Sciatic nerve (tissue), 2 donors: ENCODE data around the gene ELMO1. TPM values are rescaled to one million over a fixed set of nuclear protein-coding genes. Genes with fewer than 3 reads are reported as not detected.
A peak's percentile ranks its signal among the peaks of the same experiment; 100 is the strongest.

Experiments used
- ATAC-seq: fragments of 200-7000 bp; cut with Tn5 transposase; one replicate; pipeline ENCODE4 v1.9.1; 2020; ENCODE audit warnings: mild to moderate bottlenecking, moderate library complexity
- DNase-seq: peaks from one replicate; pipeline ENCODE4 v3.0.0-alpha.2; 2020; ENCODE audit warnings: low spot score
- intact Hi-C: fragments of 100-400 bp; cut with DNase I; formaldehyde crosslinking; loops from one replicate; pipeline ENCODE4 v1.14.2; 2022
- total RNA-seq: library from RNA; stranded (reverse); fragmentation: NEBNext Ultra II Directional; extraction: Animal tissue kit (Norgen Biotek cat#: 25700); gene quantifications from one replicate; pipeline ENCODE4 v1.2.1, GENCODE V29; 2021
- donor health status: DM: no; HTN: no; CAD: no.
- donor health status: DM: no; HTN: no; CAD: no.

The ELMO1 gene
- total RNA-seq, 1 donor from 2014 or later, result 151 TPM

- intact Hi-C loops, result no loop called here
- no peak for DNase-seq
- no peak for ATAC-seq
Measured at GRCh38 chr7:37265876-37266275, 182.8 kb downstream of the ELMO1 start.

GRCh38 chr7:37265006-37265405 is 183.7 kb downstream of the ELMO1 start:
- no peak for ATAC-seq
- no peak for DNase-seq
- intact Hi-C loops, result no loop called here

GRCh38 chr7:37262181-37262580 is 186.5 kb downstream of the ELMO1 start:
- intact Hi-C loops, result no loop called here
- no peak for DNase-seq
- ATAC-seq, result no peak

- ATAC-seq (no peak), DNase-seq (no peak)
- intact Hi-C loops, result no loop called here
Measured at GRCh38 chr7:37259319-37259821, 189.3 kb downstream of the ELMO1 start.

GRCh38 chr7:37256631-37257030 is 192.0 kb downstream of the ELMO1 start:
- intact Hi-C loops, result no loop called here
- ATAC-seq, result no peak
- DNase-seq, result no peak

- intact Hi-C loops, result no loop called here
- ATAC-seq (no peak), DNase-seq (no peak)
Measured at GRCh38 chr7:37255327-37255944, 193.2 kb downstream of the ELMO1 start.

GRCh38 chr7:37251222-37251621 is 197.4 kb downstream of the ELMO1 start:
- ATAC-seq (no peak), DNase-seq (no peak)
- intact Hi-C loops, result no loop called here

GRCh38 chr7:37249240-37249639 is 199.4 kb downstream of the ELMO1 start:
- no peak for DNase-seq
- ATAC-seq, result no peak
- intact Hi-C loops, result no loop called here

- DNase-seq (no peak), ATAC-seq (peak; percentile 47)
- intact Hi-C loops, result no loop called here
Measured at GRCh38 chr7:37248396-37248861, 200.2 kb downstream of the ELMO1 start.

GRCh38 chr7:37247861-37248260 is 200.8 kb downstream of the ELMO1 start:
- ATAC-seq (peak; percentile 82), DNase-seq (no peak)
- intact Hi-C loops, result no loop called here

- DNase-seq, result no peak
- peak; percentile 95 for ATAC-seq
- intact Hi-C loops, result no loop called here
Measured at GRCh38 chr7:37245590-37245989, 203.1 kb downstream of the ELMO1 start.

GRCh38 chr7:37236906-37237305 is 211.8 kb downstream of the ELMO1 start:
- intact Hi-C loops, result no loop called here
- ATAC-seq, result no peak

GRCh38 chr7:37235813-37236212 is 212.9 kb downstream of the ELMO1 start:
- ATAC-seq, result no peak
- intact Hi-C loops, result no loop called here

More at GRCh38 chr7:37236906-37237305, 211.8 kb downstream of the ELMO1 start:
- DNase-seq, result no peak

GRCh38 chr7:37234928-37235327 is 213.7 kb downstream of the ELMO1 start:
- ATAC-seq (no peak), DNase-seq (no peak)
- intact Hi-C loops, result no loop called here

More at GRCh38 chr7:37235813-37236212, 212.9 kb downstream of the ELMO1 start:
- no peak for DNase-seq

- ATAC-seq (no peak), DNase-seq (no peak)
- intact Hi-C loops, result no loop called here
Measured at GRCh38 chr7:37234334-37234733, 214.3 kb downstream of the ELMO1 start.

- DNase-seq (no peak), ATAC-seq (no peak)
Measured at GRCh38 chr7:37231613-37232012, 217.1 kb downstream of the ELMO1 start.

GRCh38 chr7:37230221-37230620 is 218.4 kb downstream of the ELMO1 start:
- intact Hi-C loops, result no loop called here
- peak; percentile 98 for ATAC-seq

More at GRCh38 chr7:37231613-37232012, 217.1 kb downstream of the ELMO1 start:
- intact Hi-C loops, result no loop called here

GRCh38 chr7:37229381-37229780 is 219.3 kb downstream of the ELMO1 start:
- intact Hi-C loops, result no loop called here
- DNase-seq (no peak), ATAC-seq (no peak)

More at GRCh38 chr7:37230221-37230620, 218.4 kb downstream of the ELMO1 start:
- DNase-seq, result no peak

- intact Hi-C loops, result no loop called here
- DNase-seq (no peak), ATAC-seq (no peak)
Measured at GRCh38 chr7:37225285-37225969, 223.2 kb downstream of the ELMO1 start.

- DNase-seq (no peak), ATAC-seq (no peak)
- intact Hi-C loops, result no loop called here
Measured at GRCh38 chr7:37224746-37225145, 223.9 kb downstream of the ELMO1 start.
